Inflammatory macrophage treated with lipopolysaccharide for 1 hour (primary cell): ENCODE results near the gene PSMB11.

Experiments used
- DNase-seq, 2 donors: peaks; one replicate each; pipeline ENCODE4 v3.0.0-alpha.2; 2020 to 2022

Gene PSMB11

DNA sequence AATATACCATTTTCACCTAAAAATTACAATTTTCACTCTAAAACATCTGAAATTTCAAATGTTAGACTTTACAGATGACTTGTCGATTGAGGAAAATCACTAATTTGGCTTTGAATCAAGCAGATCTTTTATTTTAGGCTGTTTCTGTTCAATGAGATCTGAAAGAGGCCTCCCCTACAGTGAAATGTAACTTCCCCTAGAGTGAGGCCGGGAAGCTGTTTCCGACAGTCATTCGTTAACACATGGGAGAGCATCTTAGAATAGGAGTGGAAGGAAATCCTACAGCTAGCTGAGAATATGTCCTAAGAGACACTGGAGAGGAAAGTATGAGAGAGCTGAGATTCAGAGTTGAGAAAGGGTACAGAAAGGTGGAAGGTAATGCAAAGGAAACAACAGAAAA lies 26.4 kb upstream of the PSMB11 start:
- no peak for DNase-seq

DNA sequence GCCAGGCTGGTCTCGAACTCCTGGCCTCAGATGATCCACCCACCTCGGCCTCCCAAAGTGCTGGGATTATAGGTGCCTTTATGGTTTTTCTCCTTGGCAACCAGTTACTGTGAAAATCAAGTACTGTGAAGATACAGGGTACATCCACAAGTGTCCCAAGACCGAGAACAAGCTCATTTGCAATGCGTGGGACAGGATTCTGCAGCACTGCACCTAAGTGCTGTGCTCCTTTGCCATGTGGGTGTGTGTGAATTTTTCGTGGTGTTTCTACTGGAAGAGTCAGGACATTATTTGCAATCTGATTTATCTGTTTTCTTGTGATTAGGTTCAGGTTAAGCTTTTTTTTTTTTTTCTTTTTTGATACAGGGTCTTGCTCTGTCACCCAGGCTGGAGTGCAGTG lies 24.9 kb upstream of the PSMB11 start:
- no peak for DNase-seq

- no peak for DNase-seq
Observed at GRCh38 chr14:23018107-23018506, 23.9 kb upstream of the PSMB11 start.

- DNase-seq = no peak
Observed at GRCh38 chr14:23020143-23021128, 21.6 kb upstream of the PSMB11 start.

GRCh38 chr14:23021434-23021833 lies 20.6 kb upstream of the PSMB11 start:
- DNase-seq = no peak

DNA sequence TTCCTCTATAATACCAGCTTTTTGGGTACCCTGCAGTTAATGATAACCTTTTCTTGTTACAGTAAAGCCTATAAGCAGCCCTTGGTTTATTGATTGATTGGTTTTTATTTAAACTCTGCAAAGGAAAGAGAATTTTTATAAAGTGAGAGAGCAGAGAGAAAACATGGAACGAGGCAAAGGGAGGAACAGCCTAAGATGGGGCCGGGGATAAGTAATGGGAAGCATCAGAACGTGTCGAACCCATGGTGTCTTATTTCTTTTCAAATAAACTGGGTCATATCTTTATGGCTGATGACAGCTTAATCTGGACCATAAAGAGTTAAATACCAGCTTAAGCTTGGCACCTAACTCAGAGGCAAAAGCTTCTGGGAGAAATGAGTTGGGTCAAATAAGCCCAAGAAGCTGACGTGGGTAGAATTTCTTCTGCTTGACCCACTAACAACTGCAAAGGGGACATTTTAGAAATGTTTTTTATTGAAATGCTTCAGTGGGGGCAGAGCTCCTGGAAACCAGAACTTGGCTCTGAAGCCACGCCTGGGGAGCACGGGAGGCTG lies 20.0 kb upstream of the PSMB11 start:
- DNase-seq = no peak

DNA sequence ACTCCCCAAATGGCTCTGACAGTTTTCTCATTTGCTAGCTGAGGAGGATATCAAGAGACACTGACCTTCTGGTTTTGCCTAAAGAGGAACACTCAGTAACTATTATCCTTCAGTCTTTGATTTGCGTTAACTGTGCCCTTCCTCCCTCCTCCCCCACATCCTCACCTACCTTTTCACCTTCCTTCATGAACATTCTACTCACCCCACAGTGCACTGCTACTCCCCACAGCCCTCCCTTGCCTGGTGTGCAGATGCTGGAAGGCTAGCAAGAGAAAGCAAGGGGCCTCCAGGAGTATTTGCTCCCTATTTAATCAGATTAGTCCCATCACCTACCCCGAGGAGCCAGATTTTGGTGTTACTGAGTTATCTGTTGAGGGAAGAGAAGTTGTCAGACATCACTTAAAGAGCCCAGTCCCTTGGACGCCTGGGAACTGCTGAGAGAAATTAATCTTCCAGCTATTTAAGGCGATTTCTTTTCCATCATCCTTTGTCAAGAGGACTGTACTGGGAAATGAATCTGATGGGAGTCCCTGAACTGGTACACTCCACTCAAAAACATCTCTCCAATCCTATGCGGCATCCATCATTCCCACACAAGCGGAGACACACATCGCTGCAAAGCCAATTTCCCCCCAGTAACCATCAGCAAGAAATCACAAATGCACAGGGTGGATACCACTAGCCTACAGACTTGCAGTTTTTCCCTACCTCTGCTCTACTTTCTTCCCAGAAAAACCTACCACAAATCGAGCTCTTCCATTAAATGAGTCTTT lies 18.8 kb upstream of the PSMB11 start:
- no peak for DNase-seq

- DNase-seq = no peak
Observed at GRCh38 chr14:23023795-23024152, 18.2 kb upstream of the PSMB11 start.

DNA sequence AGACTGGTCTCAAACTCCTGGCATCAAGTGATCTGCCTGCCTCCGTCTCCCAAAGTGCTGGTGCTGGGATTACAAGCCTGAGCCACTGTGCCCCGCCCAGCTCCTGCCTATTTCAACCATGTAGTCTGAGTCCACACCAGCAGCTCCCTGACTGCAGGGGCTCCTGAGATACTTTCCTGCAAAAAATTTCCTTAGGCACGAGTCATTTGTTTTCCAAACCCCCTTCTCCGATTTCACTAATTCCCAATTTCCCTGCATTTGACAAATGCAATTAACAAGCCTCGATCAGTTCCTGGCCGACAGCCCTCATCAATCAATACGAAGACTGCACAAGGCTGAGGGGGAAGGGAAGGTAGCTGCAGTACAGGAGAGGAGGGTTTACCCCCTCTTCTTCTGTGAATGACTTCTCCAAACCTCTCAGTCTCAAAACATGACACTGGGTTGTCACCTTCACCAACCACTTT lies 17.4 kb upstream of the PSMB11 start:
- no peak for DNase-seq

- no peak for DNase-seq
Observed at GRCh38 chr14:23025151-23025814, 16.7 kb upstream of the PSMB11 start.

DNA sequence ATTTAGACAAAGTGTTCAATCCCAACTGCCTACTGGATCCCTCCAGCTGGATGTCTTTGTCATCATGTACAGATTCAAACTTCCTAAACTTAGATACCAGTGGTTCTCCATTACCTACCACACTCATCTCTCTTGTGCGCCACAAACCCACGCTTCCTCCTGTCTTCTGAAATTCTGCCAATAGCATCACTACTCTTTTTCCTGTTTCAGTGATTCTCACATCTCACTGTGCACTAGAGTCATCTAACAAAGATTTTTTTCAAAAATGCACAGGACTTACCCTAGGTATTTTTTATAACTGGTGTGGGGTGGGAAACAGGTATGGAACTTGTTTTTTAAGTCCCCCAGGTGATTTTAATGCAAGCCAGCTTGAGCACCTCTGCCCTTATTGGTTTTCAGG lies 13.2 kb upstream of the PSMB11 start:
- no peak for DNase-seq

DNA sequence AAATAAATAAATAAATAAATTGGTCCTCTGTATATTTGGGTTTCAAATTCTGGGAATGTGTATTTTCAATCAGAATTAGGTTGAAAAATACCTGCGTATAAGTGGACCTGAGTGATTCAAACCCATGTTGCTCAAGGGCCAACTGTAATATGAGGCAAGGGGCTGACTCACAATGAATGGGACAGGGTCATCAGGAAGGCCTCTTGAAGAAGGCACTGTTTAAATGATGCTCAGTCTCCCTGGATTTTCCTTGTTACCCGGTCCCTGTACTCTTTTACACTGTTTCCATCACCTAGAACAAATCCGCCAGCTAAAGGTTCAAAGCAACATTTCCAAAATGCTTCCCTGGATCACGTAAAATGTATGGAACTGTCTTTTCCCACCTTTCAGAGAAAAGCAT lies 11.1 kb upstream of the PSMB11 start:
- no peak for DNase-seq

DNA sequence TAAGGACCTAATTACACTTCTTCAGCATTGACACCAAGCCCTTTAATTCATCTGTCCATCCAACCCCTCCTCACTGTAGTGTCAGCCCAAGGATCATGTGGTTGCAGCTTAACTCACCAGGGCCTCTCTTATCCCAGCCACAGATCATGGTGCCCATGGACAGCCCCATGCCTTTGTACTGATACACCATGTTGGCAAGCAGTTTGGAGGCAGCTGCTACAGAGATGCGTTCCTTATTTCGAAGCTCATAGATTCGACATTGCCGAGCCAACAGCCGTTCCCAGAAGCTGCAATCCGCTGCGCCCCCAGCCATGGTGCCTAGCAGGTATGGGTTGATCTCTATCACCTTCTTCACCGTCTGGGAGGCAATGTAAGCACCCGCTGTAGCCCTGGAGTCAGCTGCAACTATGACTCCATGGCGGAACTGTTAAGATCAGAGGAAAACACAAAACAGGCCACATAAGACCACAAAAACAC lies 8.7 kb upstream of the PSMB11 start:
- DNase-seq = no peak

GRCh38 chr14:23033801-23034497 lies 8.1 kb upstream of the PSMB11 start:
- peak in 1 of 2 donors; percentile 15 for DNase-seq

GRCh38 chr14:23034498-23035302 lies 7.3 kb upstream of the PSMB11 start, which contains the start of gene PSMB5:
Gene PSMB5 (minus strand): TSS chr14:23034900. CDS start chr14:23034881, 19 bp downstream.
- peak; percentile 92 to 94 for DNase-seq

DNA sequence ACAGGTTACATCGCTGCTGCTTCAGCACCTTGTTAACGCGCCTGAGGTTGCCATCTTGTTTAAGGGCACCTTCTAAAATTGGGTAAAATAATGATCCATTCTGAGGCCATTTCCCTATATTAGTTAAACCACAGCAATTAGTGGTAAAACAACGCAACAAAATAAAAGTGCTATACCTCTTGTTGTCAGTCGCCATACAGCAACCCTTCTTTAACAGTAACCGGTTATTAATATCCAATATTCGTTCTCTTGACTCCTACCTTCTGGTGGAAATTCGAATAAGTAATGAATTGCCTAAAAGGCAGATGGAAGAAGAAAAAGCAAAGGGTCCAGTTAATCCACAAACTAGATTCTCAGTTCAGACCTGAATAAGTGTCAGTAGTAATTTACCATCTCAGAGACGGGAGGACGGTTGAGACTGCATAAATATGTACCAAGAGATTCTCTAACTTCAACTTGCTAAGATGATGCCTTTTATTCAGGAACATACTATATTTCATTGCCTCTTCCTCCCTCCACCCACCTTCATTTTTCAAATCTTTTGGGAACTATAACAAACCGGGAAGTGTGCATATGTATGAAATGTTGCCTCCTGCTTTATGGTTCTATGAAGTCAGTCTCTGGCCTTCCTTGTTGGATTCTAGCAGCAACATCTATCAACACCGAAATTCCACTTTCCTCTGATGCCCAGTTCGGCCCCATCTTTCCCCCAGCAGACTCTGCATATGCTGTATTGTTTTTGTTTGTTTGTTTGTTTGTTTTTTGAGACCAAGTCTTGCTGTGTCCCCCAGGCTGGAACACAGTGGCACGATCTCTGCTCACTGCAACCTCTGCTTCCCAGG lies 6.5 kb upstream of the PSMB11 start:
- DNase-seq = peak in 1 of 2 donors; percentile 15

- no peak for DNase-seq
Observed at GRCh38 chr14:23040100-23040499, 1.9 kb upstream of the PSMB11 start.

GRCh38 chr14:23041729-23042128 lies 283 bp upstream of the PSMB11 start:
- DNase-seq = no peak

GRCh38 chr14:23043145-23043544 lies 1.1 kb downstream of the PSMB11 start:
- no peak for DNase-seq

- DNase-seq = no peak
Observed at GRCh38 chr14:23043754-23044153, 1.7 kb downstream of the PSMB11 start.
